ENCODE results near the gene CPD. TPM values are rescaled to one million over a fixed set of nuclear protein-coding genes. Genes with fewer than 3 reads are reported as not detected.
A peak's percentile ranks its signal among the peaks of the same experiment; 100 is the strongest.

CPD gene
- polyA plus RNA-seq, 1 of the 3 experiments (the other 2 are of a cell fraction) = 12.5 TPM

DNA sequence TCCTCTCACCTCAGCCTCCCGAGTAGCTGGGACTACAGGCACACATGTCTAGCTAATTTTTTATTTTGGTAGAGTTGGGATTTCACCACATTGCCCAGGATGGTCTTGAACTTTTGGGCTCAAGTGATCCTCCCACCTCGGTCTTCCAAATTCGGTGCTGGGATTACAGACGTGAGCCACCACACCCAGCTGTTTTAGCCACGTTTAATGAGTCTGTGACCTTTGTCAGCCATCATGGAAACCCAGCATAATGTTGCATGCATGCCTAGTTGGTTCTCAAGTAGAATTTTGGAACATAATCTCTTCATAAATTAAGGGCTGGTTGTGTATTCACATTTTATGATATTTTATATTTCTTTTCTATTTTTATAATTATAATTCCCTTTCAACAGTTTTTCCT is 140.4 kb downstream of the CPD start:
- no peaks in the 10 kb centered on the region for H4K20me1 ChIP-seq (ENCODE audit: insufficient read depth)
- no peak overlapping the region for H2AFZ ChIP-seq (ENCODE audit: low read depth)
- POLR2A ChIA-PET = no interaction called here
- no peak for DNase-seq
- H3F3A ChIP-seq (replicated peaks; ENCODE audit: insufficient read depth) = peaks cover 31% of the 10 kb centered on the region
- H3K27me3 ChIP-seq (ENCODE audit: insufficient read depth) = no peaks in the 10 kb centered on the region
- peaks cover 27% of the 10 kb centered on the region for H3K79me2 ChIP-seq (ENCODE audit: insufficient read depth)
- H3K4me1 ChIP-seq (ENCODE audit: control insufficient read depth in 1 of 2, insufficient read depth in 2 of 2, low read depth in 1 of 2, low read length in 1 of 2) = peaks cover 12 to 20% of the 10 kb centered on the region in 2 experiments
- WGBS (ENCODE audit: low lambda C conversion rate) = 94% methylated on average over 5 of the region's 5 CpGs
- H3K9me2 ChIP-seq = no peaks in the 10 kb centered on the region
- TF ChIP-seq, protein P1, sequence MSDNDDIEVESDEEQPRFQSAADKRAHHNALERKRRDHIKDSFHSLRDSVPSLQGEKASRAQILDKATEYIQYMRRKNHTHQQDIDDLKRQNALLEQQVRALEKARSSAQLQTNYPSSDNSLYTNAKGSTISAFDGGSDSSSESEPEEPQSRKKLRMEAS (IDR thresholded peaks at IDR 0.05; ENCODE audit: low read depth) = no peak
- TF ChIP-seq, protein P2, sequence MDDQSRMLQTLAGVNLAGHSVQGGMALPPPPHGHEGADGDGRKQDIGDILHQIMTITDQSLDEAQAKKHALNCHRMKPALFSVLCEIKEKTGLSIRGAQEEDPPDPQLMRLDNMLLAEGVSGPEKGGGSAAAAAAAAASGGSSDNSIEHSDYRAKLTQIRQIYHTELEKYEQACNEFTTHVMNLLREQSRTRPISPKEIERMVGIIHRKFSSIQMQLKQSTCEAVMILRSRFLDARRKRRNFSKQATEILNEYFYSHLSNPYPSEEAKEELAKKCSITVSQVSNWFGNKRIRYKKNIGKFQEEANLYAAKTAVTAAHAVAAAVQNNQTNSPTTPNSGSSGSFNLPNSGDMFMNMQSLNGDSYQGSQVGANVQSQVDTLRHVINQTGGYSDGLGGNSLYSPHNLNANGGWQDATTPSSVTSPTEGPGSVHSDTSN (IDR thresholded peaks at IDR 0.05) = no peak
- no peak for TF ChIP-seq FOXJ3 (CRISPR knock-in tag; IDR thresholded peaks at IDR 0.05)
- H3K9me3 ChIP-seq = no peaks in the 10 kb centered on the region
- peaks cover 21 to 33% of the 10 kb centered on the region in 2 experiments for H3K36me3 ChIP-seq (replicated peaks in 1 of 2; ENCODE audit: control insufficient read depth in 1 of 2, insufficient read depth in 2 of 2, low read length in 1 of 2)
- H3K4me2 ChIP-seq = peak overlapping the region; percentile 76; the same call in 1 of the 2 replicates
- CTCF ChIA-PET = interaction anchor here (0.6 kb wide), 1 partner anchor 260 kb away, joined by 3 read pairs; no protein-coding TSS in a partner anchor
- H3K4me3 ChIP-seq (ENCODE audit: low read depth in 2 of 2, low read length in 1 of 2) = no peak overlapping the region; a peak in 1 of 4 replicates
- H3K9ac ChIP-seq = peak overlapping the region; percentile 74
- peak overlapping the region; percentile 81 to 99 for H3K27ac ChIP-seq (ENCODE audit: low read depth in 2 of 2, low read length in 1 of 2)

Small RNAs within 50 kb of the gene (small RNA-seq; reads per million reads assigned to genes)
- gene RF00019 (0 reads per million in 7 experiments), gene RNU6-990P (0 reads per million in 7 experiments)

Other genes starting within 250 kb of the CPD start
- gene SLC6A4, start 143.2 kb upstream of the CPD start, polyA plus RNA-seq (2012; rRNA removed) = 0.02 and 0.12 TPM in 2 replicates
- 19.4 and 19.5 TPM in 2 replicates for gene BLMH, start 87.0 kb upstream of the CPD start, polyA plus RNA-seq (2012; rRNA removed)
- gene TMIGD1, start 44.9 kb upstream of the CPD start, polyA plus RNA-seq (2012; rRNA removed) = not detected in 2 replicates
- 12.5 and 13.7 TPM in 2 replicates for gene GOSR1, start 98.5 kb downstream of the CPD start, polyA plus RNA-seq (2012; rRNA removed)